22Rv1 (cell line): ENCODE data around the gene SDK1.

Source experiments
- CTCF ChIP-seq: fragments of 450-650 bp; IDR thresholded peaks from 2 replicates; pipeline ENCODE4 v1.5.1; 2017; ENCODE audit warnings: mild to moderate bottlenecking
- ZFX ChIP-seq: fragments of 450-650 bp; IDR thresholded peaks from 2 replicates; pipeline ENCODE4 v1.6.1; 2017; ENCODE audit warnings: antibody characterized with exemption, borderline replicate concordance

- no peak for TF ChIP-seq CTCF
- TF ChIP-seq ZFX, result no peak
Observed at GRCh38 chr7:3575753-3576531, 274.9 kb downstream of the SDK1 start.
